MCF 10A (cell line): ENCODE data around the gene TMCC1. TPM values are rescaled to one million over a fixed set of nuclear protein-coding genes. Genes with fewer than 3 reads are reported as not detected.
"Not testable (repeated sequence)": the region's sequence is repeated elsewhere in the genome, so short reads cannot be mapped to it uniquely, and the experiment has no call there.

Experiments
- BruUV-seq: library from RNA; stranded (reverse); fragments of 400-500 nt; replicated peaks from 2 replicates; lab custom pipeline; 2021; lab: Mats Ljungman, UMichigan
- CTCF ChIA-PET: fragments of 300-600 bp; sonication (Branson Sonifier 250); formaldehyde crosslinking; extraction: SDS; loops from one replicate; lab custom pipeline; 2021; ENCODE audit warnings: antibody characterized with exemption, inconsistent platforms; lab: Yijun Ruan, JAX
- POLR2A ChIA-PET: fragments of 300-600, 350-650 bp; sonication (Branson Sonifier 250); formaldehyde crosslinking; extraction: SDS; loops from one replicate; lab custom pipeline; 2020; ENCODE audit warnings: antibody characterized with exemption, inconsistent platforms; lab: Yijun Ruan, JAX
- DNase-seq: peaks from one replicate; pipeline ENCODE4 v3.0.0-alpha.2; 2018; ENCODE audit not compliant: unreplicated experiment
- H3K27ac Mint-ChIP-seq: one replicate; pipeline ENCODE4 v1.8.0; 2022; ENCODE audit warnings: mild to moderate bottlenecking, low read depth, mixed read lengths; ENCODE audit not compliant: unreplicated experiment
- H3K27me3 Mint-ChIP-seq: one replicate; pipeline ENCODE4 v1.8.0; 2022; ENCODE audit warnings: mixed read lengths; ENCODE audit not compliant: insufficient read depth, unreplicated experiment
- H3K36me3 Mint-ChIP-seq: one replicate; pipeline ENCODE4 v1.8.0; 2022; ENCODE audit warnings: mild to moderate bottlenecking, moderate library complexity, mixed read lengths; ENCODE audit not compliant: insufficient read depth, unreplicated experiment
- H3K4me1 Mint-ChIP-seq: one replicate; pipeline ENCODE4 v1.8.0; 2022; ENCODE audit warnings: mixed read lengths; ENCODE audit not compliant: insufficient read depth, unreplicated experiment
- H3K4me3 Mint-ChIP-seq: one replicate; pipeline ENCODE4 v1.8.0; 2022; ENCODE audit warnings: mild to moderate bottlenecking, moderate library complexity, mixed read lengths; ENCODE audit not compliant: unreplicated experiment
- H3K9me3 Mint-ChIP-seq: one replicate; pipeline ENCODE4 v1.8.0; 2022; ENCODE audit warnings: mixed read lengths; ENCODE audit not compliant: unreplicated experiment
- intact Hi-C: fragments of 100-400 bp; cut with micrococcal nuclease; formaldehyde crosslinking; loops from 2 replicates; pipeline ENCODE4 v1.14.1; 2022
- total RNA-seq: library from RNA; stranded (reverse); gene quantifications from 2 replicates; pipeline ENCODE4 v1.2.3, GENCODE V29; 2022
- TF ChIP-seq, protein P1 (sequence below): fragments of 200-600 bp; IDR thresholded peaks from one replicate; pipeline ENCODE4 v1.8.0; 2022; ENCODE audit warnings: antibody characterized with exemption, mild to moderate bottlenecking; ENCODE audit not compliant: unreplicated experiment

TMCC1 gene
- total RNA-seq, 1 experiment from 2014 or later, result 31.2 TPM

- intact Hi-C loops, result no loop called here
- POLR2A ChIA-PET, result interaction anchor here (0.7 kb wide), 1 partner anchor 247 kb away, joined by 3 read pairs; no protein-coding TSS in a partner anchor
- no peak for DNase-seq
- no peak overlapping the region for H3K27ac Mint-ChIP-seq
- H3K36me3 Mint-ChIP-seq, result peaks cover 13% of the 10 kb centered on the region
- CTCF ChIA-PET, result interaction anchor here (5.5 kb wide), 1 partner anchor 183 kb away, joined by 170 read pairs; no protein-coding TSS in a partner anchor
- no peak overlapping the region for H3K4me3 Mint-ChIP-seq
- BruUV-seq, result no TSS peak
- TF ChIP-seq, protein P1, sequence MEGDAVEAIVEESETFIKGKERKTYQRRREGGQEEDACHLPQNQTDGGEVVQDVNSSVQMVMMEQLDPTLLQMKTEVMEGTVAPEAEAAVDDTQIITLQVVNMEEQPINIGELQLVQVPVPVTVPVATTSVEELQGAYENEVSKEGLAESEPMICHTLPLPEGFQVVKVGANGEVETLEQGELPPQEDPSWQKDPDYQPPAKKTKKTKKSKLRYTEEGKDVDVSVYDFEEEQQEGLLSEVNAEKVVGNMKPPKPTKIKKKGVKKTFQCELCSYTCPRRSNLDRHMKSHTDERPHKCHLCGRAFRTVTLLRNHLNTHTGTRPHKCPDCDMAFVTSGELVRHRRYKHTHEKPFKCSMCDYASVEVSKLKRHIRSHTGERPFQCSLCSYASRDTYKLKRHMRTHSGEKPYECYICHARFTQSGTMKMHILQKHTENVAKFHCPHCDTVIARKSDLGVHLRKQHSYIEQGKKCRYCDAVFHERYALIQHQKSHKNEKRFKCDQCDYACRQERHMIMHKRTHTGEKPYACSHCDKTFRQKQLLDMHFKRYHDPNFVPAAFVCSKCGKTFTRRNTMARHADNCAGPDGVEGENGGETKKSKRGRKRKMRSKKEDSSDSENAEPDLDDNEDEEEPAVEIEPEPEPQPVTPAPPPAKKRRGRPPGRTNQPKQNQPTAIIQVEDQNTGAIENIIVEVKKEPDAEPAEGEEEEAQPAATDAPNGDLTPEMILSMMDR, result no peak
- no peaks in the 10 kb centered on the region for H3K27me3 Mint-ChIP-seq
- no peaks in the 10 kb centered on the region for H3K9me3 Mint-ChIP-seq
- peaks cover 4% of the 10 kb centered on the region for H3K4me1 Mint-ChIP-seq
Measured at GRCh38 chr3:129645286-129645685, 248.2 kb downstream of the TMCC1 start.

- H3K27me3 Mint-ChIP-seq, result no peaks in the 10 kb centered on the region
- H3K4me3 Mint-ChIP-seq, result no peak overlapping the region
- peaks cover 13% of the 10 kb centered on the region for H3K36me3 Mint-ChIP-seq
- intact Hi-C loops, result no loop called here
- CTCF ChIA-PET, result interaction anchor here (0.6 to 5.5 kb wide), 3 partner anchors 116 to 183 kb away, joined by 3 to 170 read pairs (median 5); no protein-coding TSS in a partner anchor
- POLR2A ChIA-PET, result interaction anchor here (0.6 kb wide), 1 partner anchor 279 kb away, joined by 3 read pairs; no protein-coding TSS in a partner anchor
- BruUV-seq, result no TSS peak
- no peaks in the 10 kb centered on the region for H3K4me1 Mint-ChIP-seq
- H3K9me3 Mint-ChIP-seq, result no peaks in the 10 kb centered on the region
- H3K27ac Mint-ChIP-seq, result no peak overlapping the region
- no peak for DNase-seq
- TF ChIP-seq, protein P1, result no peak
Measured at GRCh38 chr3:129644836-129645235, 248.7 kb downstream of the TMCC1 start.

- H3K9me3 Mint-ChIP-seq, DNase-seq, intact Hi-C loops, H3K36me3 Mint-ChIP-seq, BruUV-seq, H3K4me1 Mint-ChIP-seq, H3K4me3 Mint-ChIP-seq, H3K27me3 Mint-ChIP-seq, H3K27ac Mint-ChIP-seq: not testable (repeated sequence)
- ChIA-PET POLR2A (interaction anchor here (0.7 kb wide), 1 partner anchor 157 kb away, joined by 3 read pairs; no protein-coding TSS in a partner anchor), CTCF (interaction anchor here (1.1 kb wide), 1 partner anchor 196 kb away, joined by 4 read pairs; no protein-coding TSS in a partner anchor)
Measured at GRCh38 chr3:129641567-129642260, 251.8 kb downstream of the TMCC1 start.

- CTCF ChIA-PET, result interaction anchor here (0.6 to 0.8 kb wide), 2 partner anchors 160 to 186 kb away, joined by 3 to 4 read pairs; no protein-coding TSS in a partner anchor
- H3K9me3 Mint-ChIP-seq, H3K4me3 Mint-ChIP-seq, BruUV-seq, H3K27ac Mint-ChIP-seq, DNase-seq, H3K4me1 Mint-ChIP-seq, POLR2A ChIA-PET, intact Hi-C loops, H3K27me3 Mint-ChIP-seq, H3K36me3 Mint-ChIP-seq: not testable (repeated sequence)
Measured at GRCh38 chr3:129640985-129641384, 252.5 kb downstream of the TMCC1 start.

DNA sequence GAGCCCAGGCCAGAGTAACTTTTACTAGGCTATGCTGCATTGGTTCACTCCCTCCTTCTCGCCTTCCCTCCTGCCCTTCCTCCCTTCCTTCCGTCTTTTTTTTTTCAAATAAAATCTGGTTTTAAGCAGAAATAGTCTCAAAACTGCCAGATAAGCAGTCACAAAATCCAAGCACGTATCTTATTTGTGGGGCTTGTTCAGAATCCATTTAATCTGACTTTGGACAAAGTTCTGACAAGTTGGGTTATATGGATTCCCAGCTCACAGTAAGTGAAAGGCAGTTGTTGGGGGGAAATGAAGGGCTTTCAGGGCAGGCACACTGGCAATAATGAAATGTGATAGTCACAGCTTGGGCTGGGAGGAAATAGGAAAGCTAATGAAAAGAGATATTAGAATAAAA, 255.0 kb downstream of the TMCC1 start:
- DNase-seq, result no peak
- Mint-ChIP-seq H3K9me3 (peaks cover 13% of the 10 kb centered on the region), H3K27me3 (no peaks in the 10 kb centered on the region), H3K36me3 (no peaks in the 10 kb centered on the region), H3K27ac (no peak overlapping the region), H3K4me3 (no peak overlapping the region), H3K4me1 (no peaks in the 10 kb centered on the region)
- intact Hi-C loops, result no loop called here
- CTCF ChIA-PET, result interaction anchor here (0.7 to 1.2 kb wide), 4 partner anchors 9 to 1189 kb away, joined by 3 to 4 read pairs (median 4); no protein-coding TSS in a partner anchor
- POLR2A ChIA-PET, result no interaction called here
- TF ChIP-seq, protein P1, result no peak
- no TSS peak for BruUV-seq
